ENCODE measurements around the gene TMPRSS9. TPM values are rescaled to one million over a fixed set of nuclear protein-coding genes. Genes with fewer than 3 reads are reported as not detected.

The TMPRSS9 gene
- polyA plus RNA-seq, 3 donors: 0.12 to 0.30 TPM; not detected in 1

GRCh38 chr19:2432131-2432848 lies 72.2 kb downstream of the TMPRSS9 start:
- peaks cover 27 to 57% of the 10 kb centered on the region in 2 donors for H3K36me3 ChIP-seq (replicated peaks in 1 of 2; ENCODE audit: control insufficient read depth in 1 of 2, insufficient read depth in 2 of 2, low read length in 2 of 2)

DNA sequence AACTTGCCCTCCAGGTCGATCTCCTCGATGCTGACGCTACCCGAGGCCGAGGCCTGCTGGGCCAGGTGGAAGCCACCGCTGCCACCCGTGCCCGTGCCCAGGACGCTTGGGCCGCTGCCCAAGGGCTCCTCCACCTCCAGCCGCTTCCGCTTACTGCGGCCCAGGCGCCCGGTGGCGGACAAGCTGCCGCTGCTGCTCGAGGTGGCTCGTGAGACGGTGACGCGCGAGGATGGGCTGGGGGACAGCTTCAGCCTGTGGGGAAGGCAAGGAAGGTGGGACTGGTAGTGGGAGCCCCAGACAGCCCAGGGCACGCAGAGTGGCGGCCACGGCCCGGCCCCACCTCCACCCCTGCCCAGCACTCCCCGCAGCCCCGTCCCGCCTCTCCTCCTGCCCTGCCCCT lies 73.8 kb downstream of the TMPRSS9 start:
- no peaks in the 10 kb centered on the region for H3K9me3 ChIP-seq (replicated peaks in 1 of 2; ENCODE audit: control insufficient read depth in 1 of 2, insufficient read depth in 1 of 2, low read length in 2 of 2)
- no peaks in the 10 kb centered on the region for H3K9me3 Mint-ChIP-seq
- H3K9ac ChIP-seq (ENCODE audit: insufficient read depth, low read length, poor library complexity, severe bottlenecking): no peak overlapping the region
- H3K4me3 Mint-ChIP-seq: no peak overlapping the region
- intact Hi-C loops (cut with micrococcal nuclease): no loop called here
- H3K27ac ChIP-seq (ENCODE audit: low read depth in 1 of 2, low read length in 2 of 2): no peak overlapping the region
- H3K36me3 Mint-ChIP-seq: peaks cover 29 to 69% of the 10 kb centered on the region in 2 donors
- H3K79me2 ChIP-seq (ENCODE audit: insufficient read depth, low read length): peaks cover 14% of the 10 kb centered on the region
- H3K27ac Mint-ChIP-seq: no peak overlapping the region
- no peaks in the 10 kb centered on the region for H3K27me3 Mint-ChIP-seq (ENCODE audit: low read depth in 3 of 3)
- H3K36me3 ChIP-seq (replicated peaks in 1 of 2; ENCODE audit: control insufficient read depth in 1 of 2, insufficient read depth in 2 of 2, low read length in 2 of 2): peaks cover 39 to 72% of the 10 kb centered on the region in 2 donors
- H3K4me1 Mint-ChIP-seq: no peaks in the 10 kb centered on the region
- DNase-seq: no peak
- TF ChIP-seq, protein P1, sequence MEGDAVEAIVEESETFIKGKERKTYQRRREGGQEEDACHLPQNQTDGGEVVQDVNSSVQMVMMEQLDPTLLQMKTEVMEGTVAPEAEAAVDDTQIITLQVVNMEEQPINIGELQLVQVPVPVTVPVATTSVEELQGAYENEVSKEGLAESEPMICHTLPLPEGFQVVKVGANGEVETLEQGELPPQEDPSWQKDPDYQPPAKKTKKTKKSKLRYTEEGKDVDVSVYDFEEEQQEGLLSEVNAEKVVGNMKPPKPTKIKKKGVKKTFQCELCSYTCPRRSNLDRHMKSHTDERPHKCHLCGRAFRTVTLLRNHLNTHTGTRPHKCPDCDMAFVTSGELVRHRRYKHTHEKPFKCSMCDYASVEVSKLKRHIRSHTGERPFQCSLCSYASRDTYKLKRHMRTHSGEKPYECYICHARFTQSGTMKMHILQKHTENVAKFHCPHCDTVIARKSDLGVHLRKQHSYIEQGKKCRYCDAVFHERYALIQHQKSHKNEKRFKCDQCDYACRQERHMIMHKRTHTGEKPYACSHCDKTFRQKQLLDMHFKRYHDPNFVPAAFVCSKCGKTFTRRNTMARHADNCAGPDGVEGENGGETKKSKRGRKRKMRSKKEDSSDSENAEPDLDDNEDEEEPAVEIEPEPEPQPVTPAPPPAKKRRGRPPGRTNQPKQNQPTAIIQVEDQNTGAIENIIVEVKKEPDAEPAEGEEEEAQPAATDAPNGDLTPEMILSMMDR (IDR thresholded peaks at IDR 0.05): no peak
- H4K20me1 ChIP-seq (ENCODE audit: insufficient read depth, low read length): no peaks in the 10 kb centered on the region
- no peaks in the 10 kb centered on the region for H3K27me3 ChIP-seq (ENCODE audit: control insufficient read depth in 2 of 2, insufficient read depth in 2 of 2, low read length in 2 of 2)
- H3K4me3 ChIP-seq (replicated peaks in 1 of 3; ENCODE audit: low read depth in 2 of 3, low read length in 3 of 3): no peak overlapping the region
- H3K4me1 ChIP-seq (ENCODE audit: control insufficient read depth in 1 of 2, insufficient read depth in 2 of 2, low read length in 2 of 2): no peaks in the 10 kb centered on the region
- WGBS (ENCODE audit: insufficient coverage): over 99% methylated on average over 17 of the region's 30 CpGs
- no peak overlapping the region for H3K4me2 ChIP-seq (replicated peaks; ENCODE audit: extremely low read depth, low read length, poor library complexity, severe bottlenecking)
- H2AFZ ChIP-seq (ENCODE audit: insufficient read depth, low read depth, low read length, poor library complexity, severe bottlenecking): no peak overlapping the region

More at GRCh38 chr19:2432131-2432848, 72.2 kb downstream of the TMPRSS9 start:
- Mint-ChIP-seq H3K27me3 (ENCODE audit: low read depth in 3 of 3) (no peaks in the 10 kb centered on the region), H3K4me3 (no peak overlapping the region), H3K9me3 (no peaks in the 10 kb centered on the region), H3K4me1 (peaks cover 7% of the 10 kb centered on the region), H3K27ac (peak overlapping the region in 3 of 7 donors; percentile 37 to 73 (median 66)), H3K36me3 (peaks cover 22 to 55% of the 10 kb centered on the region in 2 donors)
- H2AFZ ChIP-seq (ENCODE audit: insufficient read depth, low read depth, low read length, poor library complexity, severe bottlenecking): no peak overlapping the region
- H3K9me3 ChIP-seq (replicated peaks in 1 of 2; ENCODE audit: control insufficient read depth in 1 of 2, insufficient read depth in 1 of 2, low read length in 2 of 2): no peaks in the 10 kb centered on the region
- no peak for DNase-seq
- TF ChIP-seq, protein P1 (IDR thresholded peaks at IDR 0.05): no peak
- intact Hi-C loops (cut with micrococcal nuclease): no loop called here
- H3K27me3 ChIP-seq (ENCODE audit: control insufficient read depth in 2 of 2, insufficient read depth in 2 of 2, low read length in 2 of 2): no peaks in the 10 kb centered on the region
- WGBS (ENCODE audit: insufficient coverage): 97% methylated on average over 18 of the region's 25 CpGs
- H4K20me1 ChIP-seq (ENCODE audit: insufficient read depth, low read length): no peaks in the 10 kb centered on the region
- H3K4me2 ChIP-seq (replicated peaks; ENCODE audit: extremely low read depth, low read length, poor library complexity, severe bottlenecking): no peak overlapping the region
- no peak overlapping the region for H3K9ac ChIP-seq (ENCODE audit: insufficient read depth, low read length, poor library complexity, severe bottlenecking)
- H3K4me1 ChIP-seq (ENCODE audit: control insufficient read depth in 1 of 2, insufficient read depth in 2 of 2, low read length in 2 of 2): peaks cover 6 to 11% of the 10 kb centered on the region in 2 donors
- peaks cover 7% of the 10 kb centered on the region for H3K79me2 ChIP-seq (ENCODE audit: insufficient read depth, low read length)
- no peak overlapping the region for H3K4me3 ChIP-seq (replicated peaks in 1 of 3; ENCODE audit: low read depth in 2 of 3, low read length in 3 of 3)
- H3K27ac ChIP-seq (ENCODE audit: low read depth in 1 of 2, low read length in 2 of 2): no peak overlapping the region
